Activated naive CD8-positive, alpha-beta T cell (primary cell): Measurements from ENCODE around the gene PIGA.

Experiments used
- H3K27ac Mint-ChIP-seq: one replicate; pipeline ENCODE4 v1.8.0; 2021; ENCODE audit warnings: mixed read lengths
- H3K27me3 Mint-ChIP-seq: one replicate; pipeline ENCODE4 v1.8.0; 2021; ENCODE audit warnings: mixed read lengths
- H3K36me3 Mint-ChIP-seq: one replicate; pipeline ENCODE4 v1.8.0; 2021; ENCODE audit warnings: mixed read lengths
- H3K4me1 Mint-ChIP-seq: one replicate; pipeline ENCODE4 v1.8.0; 2021; ENCODE audit warnings: low read depth, mixed read lengths
- H3K4me3 Mint-ChIP-seq: one replicate; pipeline ENCODE4 v1.8.0; 2021; ENCODE audit warnings: mild to moderate bottlenecking, mixed read lengths
- H3K9me3 Mint-ChIP-seq: one replicate; pipeline ENCODE4 v1.8.0; 2021; ENCODE audit warnings: low read depth, mixed read lengths

Gene PIGA, protein sequence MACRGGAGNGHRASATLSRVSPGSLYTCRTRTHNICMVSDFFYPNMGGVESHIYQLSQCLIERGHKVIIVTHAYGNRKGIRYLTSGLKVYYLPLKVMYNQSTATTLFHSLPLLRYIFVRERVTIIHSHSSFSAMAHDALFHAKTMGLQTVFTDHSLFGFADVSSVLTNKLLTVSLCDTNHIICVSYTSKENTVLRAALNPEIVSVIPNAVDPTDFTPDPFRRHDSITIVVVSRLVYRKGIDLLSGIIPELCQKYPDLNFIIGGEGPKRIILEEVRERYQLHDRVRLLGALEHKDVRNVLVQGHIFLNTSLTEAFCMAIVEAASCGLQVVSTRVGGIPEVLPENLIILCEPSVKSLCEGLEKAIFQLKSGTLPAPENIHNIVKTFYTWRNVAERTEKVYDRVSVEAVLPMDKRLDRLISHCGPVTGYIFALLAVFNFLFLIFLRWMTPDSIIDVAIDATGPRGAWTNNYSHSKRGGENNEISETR

GRCh38 chrX:15335135-15336022, at the start of gene PIGA:
TSS of gene PIGA (minus strand) at chrX:15335523. CDS start at chrX:15331930, 3,593 bp downstream.
- no peaks in the 10 kb centered on the region for H3K36me3 Mint-ChIP-seq
- H3K4me3 Mint-ChIP-seq, result peak within 1 kb of the TSS; percentile 91
- peaks cover 12% of the 10 kb centered on the region for H3K4me1 Mint-ChIP-seq
- H3K27ac Mint-ChIP-seq, result peak within 1 kb of the TSS; percentile 75
- no peaks in the 10 kb centered on the region for H3K9me3 Mint-ChIP-seq
- no peaks in the 10 kb centered on the region for H3K27me3 Mint-ChIP-seq

DNA sequence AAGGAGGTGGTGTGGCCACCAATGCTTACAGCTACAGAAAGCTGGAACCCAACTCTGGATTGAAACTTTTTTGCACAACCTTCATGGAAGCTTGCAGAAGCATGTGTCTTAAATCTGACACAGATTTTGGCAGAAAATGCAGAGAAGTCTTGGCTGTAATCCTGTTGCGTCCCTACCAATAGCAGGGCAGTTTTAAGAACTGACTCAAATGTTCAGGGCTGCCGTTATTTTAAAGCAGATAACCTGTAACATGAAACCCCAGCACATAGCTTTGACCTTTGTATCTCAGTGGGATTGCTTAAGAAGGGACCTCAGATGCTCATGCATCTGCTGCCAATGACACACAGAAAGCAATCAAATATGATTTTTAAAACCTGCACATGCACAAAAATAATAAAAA, 49.0 kb upstream of the PIGA start, which contains the start of gene VEGFD:
Gene VEGFD, minus strand, starts transcription at position 110 of the 400 bp plus-strand sequence. CDS start 467 bp downstream, outside the sequence.
- no peak within 1 kb of the TSS for H3K4me3 Mint-ChIP-seq
- no peaks in the 10 kb centered on the region for H3K9me3 Mint-ChIP-seq
- no peaks in the 10 kb centered on the region for H3K36me3 Mint-ChIP-seq
- H3K27me3 Mint-ChIP-seq, result no peaks in the 10 kb centered on the region
- H3K27ac Mint-ChIP-seq, result no peak within 1 kb of the TSS
- no peaks in the 10 kb centered on the region for H3K4me1 Mint-ChIP-seq

DNA sequence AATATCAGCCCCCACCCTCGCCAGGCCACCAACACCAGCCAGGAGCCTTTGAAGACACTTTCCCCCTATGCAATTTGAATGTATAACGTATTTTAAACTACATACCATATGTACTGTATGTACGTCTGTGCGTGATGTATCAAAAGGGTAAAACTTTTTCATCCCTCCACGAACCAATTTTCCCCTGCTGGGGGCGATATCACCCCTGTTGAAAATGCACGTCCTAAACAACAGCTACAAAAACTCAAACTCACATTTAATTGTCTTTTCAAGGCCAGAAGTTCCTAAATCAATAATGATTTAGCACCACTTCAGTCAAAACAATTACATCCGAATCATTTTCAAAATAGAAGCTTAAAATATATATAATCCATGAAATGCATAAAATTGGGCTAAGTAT, 47.5 kb upstream of the PIGA start:
- Mint-ChIP-seq H3K36me3 (no peaks in the 10 kb centered on the region), H3K4me3 (no peak overlapping the region), H3K4me1 (no peaks in the 10 kb centered on the region), H3K27ac (no peak overlapping the region), H3K9me3 (no peaks in the 10 kb centered on the region), H3K27me3 (no peaks in the 10 kb centered on the region)

- no peaks in the 10 kb centered on the region for H3K27me3 Mint-ChIP-seq
- H3K27ac Mint-ChIP-seq, result no peak overlapping the region
- no peak overlapping the region for H3K4me3 Mint-ChIP-seq
- no peaks in the 10 kb centered on the region for H3K4me1 Mint-ChIP-seq
- H3K36me3 Mint-ChIP-seq, result no peaks in the 10 kb centered on the region
- H3K9me3 Mint-ChIP-seq, result no peaks in the 10 kb centered on the region
These were observed 41.6 kb upstream of the PIGA start for GRCh38 chrX:15376956-15377355.

DNA sequence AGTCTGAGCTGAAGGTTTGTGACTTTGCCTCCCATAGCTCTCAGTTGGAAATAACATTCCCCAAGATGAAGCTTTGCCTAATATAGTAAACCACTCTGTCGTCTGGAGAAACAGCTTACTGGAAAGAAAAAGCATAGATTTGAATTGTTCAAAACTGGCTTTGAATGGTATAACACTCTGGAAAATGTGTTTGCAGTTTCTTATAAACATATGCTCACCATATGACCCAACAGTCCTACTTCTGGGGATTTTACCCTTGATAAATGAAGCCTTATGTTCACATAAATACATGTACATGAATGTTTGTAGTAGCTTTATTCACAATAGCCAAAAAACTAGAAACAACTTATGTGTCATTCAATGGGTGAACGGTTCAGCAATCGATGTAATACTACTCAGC, 38.7 kb upstream of the PIGA start:
- Mint-ChIP-seq H3K36me3 (no peaks in the 10 kb centered on the region), H3K4me3 (no peak overlapping the region)

GRCh38 chrX:15366506-15367352, 31.4 kb upstream of the PIGA start:
- Mint-ChIP-seq H3K27ac (no peak overlapping the region), H3K9me3 (no peaks in the 10 kb centered on the region), H3K4me1 (no peaks in the 10 kb centered on the region), H3K36me3 (no peaks in the 10 kb centered on the region), H3K27me3 (peaks cover 8% of the 10 kb centered on the region), H3K4me3 (no peak overlapping the region)

More for the DNA sequence above, 38.7 kb upstream of the PIGA start:
- Mint-ChIP-seq H3K27me3 (no peaks in the 10 kb centered on the region), H3K9me3 (no peaks in the 10 kb centered on the region), H3K4me1 (no peaks in the 10 kb centered on the region), H3K27ac (no peak overlapping the region)

DNA sequence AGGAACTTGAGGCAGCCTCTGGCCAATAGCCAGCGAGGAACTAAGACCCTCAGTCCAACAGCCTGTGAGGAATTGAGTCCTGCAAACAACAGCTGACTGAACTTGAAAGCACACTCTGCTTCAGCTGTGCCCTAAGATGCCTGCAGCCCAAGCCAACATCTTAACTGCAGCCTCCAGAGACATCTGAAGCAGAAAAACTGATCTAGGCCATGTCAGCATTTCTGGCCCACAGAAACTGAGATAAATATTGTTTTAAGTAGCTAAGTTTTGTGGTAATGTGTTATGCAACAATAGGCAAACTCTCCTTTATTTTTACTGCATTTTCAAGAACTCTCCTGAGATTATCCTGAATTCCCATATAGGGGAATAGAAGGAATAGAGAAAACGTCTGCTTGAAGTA, 24.4 kb upstream of the PIGA start:
- H3K9me3 Mint-ChIP-seq, result no peaks in the 10 kb centered on the region
- H3K36me3 Mint-ChIP-seq, result no peaks in the 10 kb centered on the region
- no peaks in the 10 kb centered on the region for H3K27me3 Mint-ChIP-seq
- no peaks in the 10 kb centered on the region for H3K4me1 Mint-ChIP-seq
- H3K4me3 Mint-ChIP-seq, result no peak overlapping the region
- no peak overlapping the region for H3K27ac Mint-ChIP-seq

DNA sequence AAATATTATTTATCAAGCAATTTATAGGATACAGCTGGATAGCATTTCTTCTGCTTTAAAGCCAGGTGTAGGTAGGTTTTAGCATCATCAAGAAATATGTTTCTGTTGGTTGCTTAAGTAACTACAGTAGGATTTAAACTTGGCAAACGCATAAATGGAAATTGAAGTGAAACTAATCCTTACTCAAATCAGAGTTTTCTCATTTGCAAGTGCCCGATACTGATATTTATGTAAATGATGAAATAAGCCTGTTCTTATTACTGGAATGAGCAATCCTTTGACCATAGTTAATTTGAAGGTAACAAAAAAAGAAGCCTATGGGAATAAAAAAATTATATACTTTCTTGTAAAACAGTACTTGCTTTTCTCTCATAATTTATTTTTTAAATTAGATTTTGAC, 23.2 kb upstream of the PIGA start:
- H3K4me1 Mint-ChIP-seq, result no peaks in the 10 kb centered on the region
- H3K4me3 Mint-ChIP-seq, result no peak overlapping the region
- no peaks in the 10 kb centered on the region for H3K36me3 Mint-ChIP-seq
- no peaks in the 10 kb centered on the region for H3K27me3 Mint-ChIP-seq
- no peaks in the 10 kb centered on the region for H3K9me3 Mint-ChIP-seq
- no peak overlapping the region for H3K27ac Mint-ChIP-seq

DNA sequence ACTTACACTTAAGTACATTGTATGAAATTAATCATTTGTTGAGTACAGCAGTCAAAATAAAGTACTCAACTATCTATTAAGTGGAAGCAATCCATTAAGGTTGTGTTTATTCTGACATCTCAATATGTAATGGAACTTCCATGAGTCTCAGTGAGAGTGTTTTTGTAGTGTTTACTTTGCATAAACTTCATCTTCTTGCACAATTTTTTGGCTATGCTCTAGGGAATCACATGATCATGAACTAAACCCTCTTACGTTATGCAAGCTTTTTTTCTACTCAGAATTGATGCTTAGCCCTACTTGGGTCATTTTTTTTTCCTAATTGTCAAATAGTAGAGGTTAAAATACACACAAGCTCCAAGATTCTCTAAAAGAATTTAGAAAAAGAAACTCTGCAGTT, 21.1 kb upstream of the PIGA start:
- H3K9me3 Mint-ChIP-seq, result no peaks in the 10 kb centered on the region
- H3K4me1 Mint-ChIP-seq, result no peaks in the 10 kb centered on the region
- H3K27me3 Mint-ChIP-seq, result no peaks in the 10 kb centered on the region
- H3K27ac Mint-ChIP-seq, result no peak overlapping the region
- H3K36me3 Mint-ChIP-seq, result no peaks in the 10 kb centered on the region
- no peak overlapping the region for H3K4me3 Mint-ChIP-seq

- Mint-ChIP-seq H3K4me1 (no peaks in the 10 kb centered on the region), H3K9me3 (no peaks in the 10 kb centered on the region), H3K36me3 (no peaks in the 10 kb centered on the region), H3K27me3 (peaks cover 1% of the 10 kb centered on the region), H3K4me3 (no peak overlapping the region), H3K27ac (no peak overlapping the region)
These were observed 15.1 kb upstream of the PIGA start for GRCh38 chrX:15350329-15350996.

- Mint-ChIP-seq H3K27ac (peak overlapping the region; percentile 5), H3K4me3 (no peak overlapping the region), H3K4me1 (no peaks in the 10 kb centered on the region), H3K9me3 (no peaks in the 10 kb centered on the region), H3K27me3 (peaks cover 1% of the 10 kb centered on the region), H3K36me3 (no peaks in the 10 kb centered on the region)
These were observed 13.7 kb upstream of the PIGA start for GRCh38 chrX:15349046-15349445.

DNA sequence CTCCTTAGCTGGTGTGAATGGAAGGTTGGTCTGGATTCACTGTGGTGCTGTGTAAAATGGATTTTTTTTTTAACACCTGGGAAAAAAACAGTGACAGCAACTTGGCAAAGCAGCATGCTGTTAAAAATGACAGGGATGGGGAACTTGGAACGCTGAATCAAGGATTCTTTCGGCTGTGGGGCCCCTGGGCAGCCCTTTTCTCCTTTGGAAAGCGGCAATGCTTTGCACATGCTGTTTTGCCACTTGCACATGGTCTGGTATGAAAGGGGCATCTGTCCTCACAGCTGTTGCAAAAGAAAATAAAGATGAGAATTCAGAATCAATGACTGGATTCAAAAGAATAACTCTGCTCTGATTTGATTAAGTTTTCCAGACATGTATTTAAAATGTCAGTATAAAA, 10.7 kb upstream of the PIGA start:
- peaks cover 2% of the 10 kb centered on the region for H3K27me3 Mint-ChIP-seq
- no peaks in the 10 kb centered on the region for H3K4me1 Mint-ChIP-seq
- no peaks in the 10 kb centered on the region for H3K36me3 Mint-ChIP-seq
- no peaks in the 10 kb centered on the region for H3K9me3 Mint-ChIP-seq
- H3K27ac Mint-ChIP-seq, result no peak overlapping the region
- no peak overlapping the region for H3K4me3 Mint-ChIP-seq

DNA sequence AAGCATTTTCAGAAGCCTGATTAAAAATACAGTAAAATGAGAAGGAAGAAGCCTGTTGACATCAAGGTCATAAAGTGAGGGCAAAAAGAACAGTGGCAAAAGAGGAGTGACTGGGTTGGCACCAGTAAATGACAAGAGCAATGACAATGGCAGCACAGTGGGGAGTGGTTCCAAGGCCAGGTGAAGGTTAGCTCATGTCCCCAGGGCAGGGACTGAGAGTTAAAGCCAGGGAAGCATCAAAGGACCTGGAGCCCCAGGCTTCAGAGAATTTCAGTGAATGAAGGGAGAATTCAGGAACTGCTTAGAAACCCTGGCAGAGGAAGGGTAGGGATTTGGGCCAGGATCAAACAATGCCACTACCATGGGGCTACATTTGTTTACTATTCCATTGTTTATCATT, 8.8 kb upstream of the PIGA start:
- Mint-ChIP-seq H3K9me3 (no peaks in the 10 kb centered on the region), H3K27me3 (peaks cover 3% of the 10 kb centered on the region), H3K4me3 (no peak overlapping the region), H3K4me1 (no peaks in the 10 kb centered on the region), H3K36me3 (no peaks in the 10 kb centered on the region), H3K27ac (no peak overlapping the region)

DNA sequence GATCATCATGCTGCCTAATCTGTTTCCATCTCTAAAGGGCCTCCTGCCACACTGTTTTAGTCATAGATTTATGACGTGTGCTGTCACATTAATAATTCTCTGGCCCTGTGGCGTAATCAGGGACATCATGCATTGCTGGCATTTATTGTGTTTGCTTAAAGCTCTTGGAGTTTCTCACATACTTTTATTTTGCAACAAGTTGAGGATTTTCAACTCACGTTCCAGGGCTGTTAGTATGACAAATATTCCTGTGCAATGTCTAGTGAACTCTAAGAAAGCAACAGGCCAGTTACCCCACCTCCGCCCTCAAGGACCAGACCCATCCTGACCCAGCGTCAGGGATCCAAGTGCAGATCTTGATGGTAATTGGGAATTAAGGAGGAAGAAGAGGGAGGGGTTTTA, 7.8 kb upstream of the PIGA start:
- Mint-ChIP-seq H3K4me3 (no peak overlapping the region), H3K36me3 (no peaks in the 10 kb centered on the region), H3K27me3 (peaks cover 3% of the 10 kb centered on the region), H3K9me3 (no peaks in the 10 kb centered on the region), H3K4me1 (no peaks in the 10 kb centered on the region), H3K27ac (no peak overlapping the region)
